Vagina (tissue), 2 donors: ENCODE measurements around the gene P2RY14.

Experiments
- CTCF ChIP-seq, 3 experiments: fragments of 450-650 bp in 2 of 3; fragments of 200-600 bp in 1 of 3; sonication (generic) in 1 of 3; IDR thresholded peaks; one replicate each; pipeline ENCODE4 v1.5.1; 2017 to 2019; ENCODE audit warnings: antibody characterized with exemption in 3 of 3, mild to moderate bottlenecking in 2 of 3, moderate library complexity in 2 of 3
- POLR2A ChIP-seq, 2 donors: fragments of 450-650 bp; IDR thresholded peaks; one replicate each; pipeline ENCODE4 v1.6.1; 2017; ENCODE audit warnings: antibody characterized with exemption in 2 of 2, mild to moderate bottlenecking in 2 of 2, moderate library complexity in 2 of 2
- POLR2AphosphoS5 ChIP-seq, 2 donors: sonication (generic); formaldehyde crosslinking; IDR thresholded peaks; one replicate each; pipeline ENCODE4 v1.9.0; 2017; ENCODE audit warnings: antibody characterized with exemption in 2 of 2, mild to moderate bottlenecking in 2 of 2, low read depth in 1 of 2; ENCODE audit not compliant: insufficient read depth in 1 of 2

- TF ChIP-seq CTCF (IDR thresholded peaks at IDR 0.05) (no peak), POLR2AphosphoS5 (IDR thresholded peaks at IDR 0.05; ENCODE audit: insufficient read depth in 1 of 2, low read depth in 1 of 2) (no peak), POLR2A (IDR thresholded peaks at IDR 0.05) (no peak)
These were observed 81.1 kb downstream of the P2RY14 start for GRCh38 chr3:151197228-151197627.
